ENCODE data around the gene IGFBP5.

The IGFBP5 gene

DNA sequence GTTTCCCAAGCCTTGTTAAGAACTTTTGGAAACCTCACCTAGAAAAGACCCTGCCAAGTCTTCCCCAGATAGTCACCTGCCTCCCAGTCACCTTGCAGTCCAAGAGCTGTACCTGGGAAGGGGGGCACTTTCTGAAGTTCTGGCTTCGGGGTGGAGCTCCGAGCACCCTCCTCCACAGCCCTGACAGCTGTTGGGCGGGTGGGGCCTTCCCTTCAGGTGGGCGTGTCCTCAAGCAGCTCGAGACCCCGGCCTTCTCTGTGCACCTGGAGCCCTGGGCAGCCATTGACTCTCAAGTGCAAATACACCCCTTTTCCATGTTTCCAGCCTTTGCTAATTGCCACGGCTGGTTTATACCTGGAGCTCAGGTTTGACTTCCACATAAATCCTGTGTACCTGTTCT, 37.0 kb upstream of the IGFBP5 start:
- no peak overlapping the region for H3K27ac ChIP-seq
- H3K9me3 ChIP-seq, result no peaks in the 10 kb centered on the region
- peaks cover 4% of the 10 kb centered on the region for H3K27me3 ChIP-seq
- no peaks in the 10 kb centered on the region for H3K4me1 ChIP-seq (ENCODE audit: control insufficient read depth in 1 of 2, insufficient read depth in 1 of 2, low read depth in 1 of 2, low read length in 1 of 2)
- H3K4me3 ChIP-seq (ENCODE audit: low read depth in 1 of 2, low read length in 1 of 2), result no peak overlapping the region
- TF ChIP-seq, protein P1, sequence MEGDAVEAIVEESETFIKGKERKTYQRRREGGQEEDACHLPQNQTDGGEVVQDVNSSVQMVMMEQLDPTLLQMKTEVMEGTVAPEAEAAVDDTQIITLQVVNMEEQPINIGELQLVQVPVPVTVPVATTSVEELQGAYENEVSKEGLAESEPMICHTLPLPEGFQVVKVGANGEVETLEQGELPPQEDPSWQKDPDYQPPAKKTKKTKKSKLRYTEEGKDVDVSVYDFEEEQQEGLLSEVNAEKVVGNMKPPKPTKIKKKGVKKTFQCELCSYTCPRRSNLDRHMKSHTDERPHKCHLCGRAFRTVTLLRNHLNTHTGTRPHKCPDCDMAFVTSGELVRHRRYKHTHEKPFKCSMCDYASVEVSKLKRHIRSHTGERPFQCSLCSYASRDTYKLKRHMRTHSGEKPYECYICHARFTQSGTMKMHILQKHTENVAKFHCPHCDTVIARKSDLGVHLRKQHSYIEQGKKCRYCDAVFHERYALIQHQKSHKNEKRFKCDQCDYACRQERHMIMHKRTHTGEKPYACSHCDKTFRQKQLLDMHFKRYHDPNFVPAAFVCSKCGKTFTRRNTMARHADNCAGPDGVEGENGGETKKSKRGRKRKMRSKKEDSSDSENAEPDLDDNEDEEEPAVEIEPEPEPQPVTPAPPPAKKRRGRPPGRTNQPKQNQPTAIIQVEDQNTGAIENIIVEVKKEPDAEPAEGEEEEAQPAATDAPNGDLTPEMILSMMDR (IDR thresholded peaks at IDR 0.05), result no peak
- H3K36me3 ChIP-seq, result no peaks in the 10 kb centered on the region

- no peaks in the 10 kb centered on the region for H3K4me1 ChIP-seq (ENCODE audit: control insufficient read depth in 1 of 2, insufficient read depth in 1 of 2, low read depth in 1 of 2, low read length in 1 of 2)
- no peak overlapping the region for H3K4me3 ChIP-seq (ENCODE audit: low read depth in 1 of 2, low read length in 1 of 2)
- peaks cover 4% of the 10 kb centered on the region for H3K27me3 ChIP-seq
- H3K36me3 ChIP-seq, result no peaks in the 10 kb centered on the region
- no peak overlapping the region for H3K27ac ChIP-seq
- H3K9me3 ChIP-seq, result no peaks in the 10 kb centered on the region
- TF ChIP-seq, protein P1 (IDR thresholded peaks at IDR 0.05), result no peak
Measured at GRCh38 chr2:216731465-216731864, 36.1 kb upstream of the IGFBP5 start.

GRCh38 chr2:216730871-216731270, 35.5 kb upstream of the IGFBP5 start:
- TF ChIP-seq, protein P1 (IDR thresholded peaks at IDR 0.05), result no peak
- H3K36me3 ChIP-seq, result no peaks in the 10 kb centered on the region

DNA sequence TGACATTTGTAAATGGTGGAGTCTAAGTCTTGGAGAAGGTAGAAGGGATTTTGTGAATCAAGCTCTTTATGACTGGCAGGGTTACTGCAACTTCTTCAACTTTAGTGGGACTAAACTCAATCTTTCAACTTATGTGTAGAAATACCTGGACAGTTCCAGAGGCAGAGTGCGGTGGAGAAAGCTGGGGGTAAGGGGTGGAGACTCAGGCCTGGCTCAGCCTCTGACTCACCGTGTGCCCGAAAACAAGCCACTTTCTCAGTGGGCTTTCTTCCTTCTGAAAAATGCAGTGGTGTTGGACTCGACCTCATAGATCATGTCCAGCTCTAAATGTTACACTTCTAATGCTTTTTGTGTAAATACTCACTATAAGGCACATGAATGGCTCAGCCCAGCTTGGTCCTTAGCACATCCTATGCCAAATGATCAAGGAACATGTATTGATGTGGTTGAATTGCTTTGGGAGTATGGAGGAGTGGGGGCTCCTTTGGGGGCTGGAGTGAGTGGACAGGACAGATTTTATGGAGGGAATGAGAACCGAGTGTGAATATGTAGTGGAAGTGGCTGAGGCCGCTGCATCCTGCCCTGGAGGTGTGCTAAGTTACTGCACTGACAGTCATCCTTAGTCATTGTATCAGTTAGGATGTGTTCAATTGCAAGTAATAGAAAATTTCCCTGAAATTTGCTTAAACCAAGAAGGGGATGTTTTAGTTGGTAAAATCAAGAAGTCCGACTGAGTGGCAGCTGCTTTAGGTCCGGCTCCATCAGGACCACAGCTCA, 32.2 kb upstream of the IGFBP5 start:
- H3K27me3 ChIP-seq, result peaks cover 4% of the 10 kb centered on the region
- H3K27ac ChIP-seq, result no peak overlapping the region
- TF ChIP-seq, protein P1 (IDR thresholded peaks at IDR 0.05), result no peak
- H3K36me3 ChIP-seq, result no peaks in the 10 kb centered on the region
- no peak overlapping the region for H3K4me3 ChIP-seq (ENCODE audit: low read depth in 1 of 2, low read length in 1 of 2)
- H3K4me1 ChIP-seq (ENCODE audit: control insufficient read depth in 1 of 2, insufficient read depth in 1 of 2, low read depth in 1 of 2, low read length in 1 of 2), result no peaks in the 10 kb centered on the region
- no peaks in the 10 kb centered on the region for H3K9me3 ChIP-seq

More at GRCh38 chr2:216730871-216731270, 35.5 kb upstream of the IGFBP5 start:
- Histone ChIP-seq H3K4me1 (ENCODE audit: control insufficient read depth in 1 of 2, insufficient read depth in 1 of 2, low read depth in 1 of 2, low read length in 1 of 2) (no peaks in the 10 kb centered on the region), H3K27me3 (peaks cover 4% of the 10 kb centered on the region), H3K9me3 (no peaks in the 10 kb centered on the region), H3K27ac (no peak overlapping the region), H3K4me3 (ENCODE audit: low read depth in 1 of 2, low read length in 1 of 2) (no peak overlapping the region)

DNA sequence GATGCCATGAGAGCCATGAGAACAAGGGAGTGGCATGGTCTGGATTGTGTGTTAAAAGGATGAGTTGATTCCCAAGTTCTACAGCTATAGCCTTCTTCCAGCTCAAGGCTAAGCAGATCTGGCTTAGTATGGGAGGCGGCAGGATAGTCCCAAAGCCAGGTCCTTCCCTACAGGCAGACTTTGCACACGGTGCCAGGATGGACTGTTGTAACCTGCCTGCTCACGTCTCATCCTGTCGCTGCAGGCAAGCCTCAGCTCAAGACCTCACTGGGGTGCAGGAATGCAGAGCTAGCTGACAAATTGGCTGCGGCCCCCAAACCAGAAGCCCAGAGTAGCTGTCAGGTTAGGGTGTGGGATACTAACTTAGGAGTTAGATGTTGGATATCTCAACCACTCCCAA, 28.8 kb upstream of the IGFBP5 start:
- H3K27me3 ChIP-seq, result no peaks in the 10 kb centered on the region

More for the DNA sequence above, 28.8 kb upstream of the IGFBP5 start:
- H3K27ac ChIP-seq, result no peak overlapping the region
- H3K36me3 ChIP-seq, result no peaks in the 10 kb centered on the region
- TF ChIP-seq, protein P1 (IDR thresholded peaks at IDR 0.05), result no peak
- H3K4me1 ChIP-seq (ENCODE audit: control insufficient read depth in 1 of 2, insufficient read depth in 1 of 2, low read depth in 1 of 2, low read length in 1 of 2), result no peaks in the 10 kb centered on the region
- H3K9me3 ChIP-seq, result no peaks in the 10 kb centered on the region
- H3K4me3 ChIP-seq (ENCODE audit: low read depth in 1 of 2, low read length in 1 of 2), result no peak overlapping the region

Measured in neutrophil (primary cell).